ENCODE measurements around the gene SLC5A6.

SLC5A6 gene

DNA sequence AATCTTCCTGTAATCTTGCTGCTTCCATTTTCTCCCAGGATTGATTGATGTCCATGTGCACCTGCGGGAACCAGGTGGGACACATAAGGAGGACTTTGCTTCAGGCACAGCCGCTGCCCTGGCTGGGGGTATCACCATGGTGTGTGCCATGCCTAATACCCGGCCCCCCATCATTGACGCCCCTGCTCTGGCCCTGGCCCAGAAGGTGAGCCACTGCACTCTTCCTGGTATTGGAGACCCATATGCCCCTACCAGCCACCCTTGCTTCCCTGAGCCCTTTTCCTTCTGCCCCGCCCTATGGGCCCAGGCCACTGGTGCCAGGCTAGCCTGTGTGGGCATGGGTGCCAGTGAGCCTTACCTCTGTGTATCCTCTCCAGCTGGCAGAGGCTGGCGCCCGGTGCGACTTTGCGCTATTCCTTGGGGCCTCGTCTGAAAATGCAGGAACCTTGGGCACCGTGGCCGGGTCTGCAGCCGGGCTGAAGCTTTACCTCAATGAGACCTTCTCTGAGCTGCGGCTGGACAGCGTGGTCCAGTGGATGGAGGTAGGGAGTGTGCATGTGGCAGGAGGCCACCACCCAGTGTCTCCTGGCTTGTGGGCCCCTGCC, 25.4 kb upstream of the SLC5A6 start:
- no peak for DNase-seq (ENCODE audit: low read depth in 1 of 2, low spot score in 1 of 2)

DNA sequence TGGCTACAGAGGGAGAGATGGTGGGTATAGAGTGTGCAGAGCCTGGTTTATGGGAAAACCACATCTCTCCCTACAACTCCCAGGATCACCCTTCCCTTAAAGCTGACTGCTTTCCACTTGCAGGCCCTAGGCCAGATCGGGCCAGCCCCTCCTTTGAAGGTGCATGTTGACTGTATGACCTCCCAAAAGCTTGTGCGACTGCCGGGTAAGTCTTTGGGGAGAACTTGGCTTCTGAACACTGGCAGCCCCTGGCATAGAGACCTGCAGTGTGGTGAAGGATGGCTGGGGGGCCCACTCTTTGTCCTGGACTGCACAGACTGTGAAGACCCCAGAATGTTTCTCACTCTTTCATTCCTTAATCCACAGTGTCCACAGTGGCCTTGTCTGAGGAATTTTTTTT, 24.6 kb upstream of the SLC5A6 start:
- DNase-seq (ENCODE audit: low read depth in 1 of 2, low spot score in 1 of 2): no peak

DNA sequence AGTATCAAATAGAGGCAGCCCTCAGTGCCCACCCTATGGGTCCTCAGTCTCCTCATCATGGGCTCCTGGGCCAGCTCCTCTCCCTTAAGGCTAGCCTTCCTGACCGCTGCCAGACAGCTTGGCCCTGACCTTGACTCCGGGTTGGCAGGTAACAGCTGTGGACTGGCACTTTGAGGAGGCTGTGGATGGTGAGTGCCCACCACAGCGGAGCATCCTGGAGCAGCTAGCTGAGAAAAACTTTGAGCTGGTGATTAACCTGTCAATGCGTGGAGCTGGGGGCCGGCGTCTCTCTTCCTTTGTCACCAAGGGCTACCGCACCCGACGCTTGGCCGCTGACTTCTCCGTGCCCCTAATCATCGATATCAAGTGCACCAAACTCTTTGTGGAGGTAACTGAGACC, 24.1 kb upstream of the SLC5A6 start:
- no peak for DNase-seq (ENCODE audit: low read depth in 1 of 2, low spot score in 1 of 2)

DNA sequence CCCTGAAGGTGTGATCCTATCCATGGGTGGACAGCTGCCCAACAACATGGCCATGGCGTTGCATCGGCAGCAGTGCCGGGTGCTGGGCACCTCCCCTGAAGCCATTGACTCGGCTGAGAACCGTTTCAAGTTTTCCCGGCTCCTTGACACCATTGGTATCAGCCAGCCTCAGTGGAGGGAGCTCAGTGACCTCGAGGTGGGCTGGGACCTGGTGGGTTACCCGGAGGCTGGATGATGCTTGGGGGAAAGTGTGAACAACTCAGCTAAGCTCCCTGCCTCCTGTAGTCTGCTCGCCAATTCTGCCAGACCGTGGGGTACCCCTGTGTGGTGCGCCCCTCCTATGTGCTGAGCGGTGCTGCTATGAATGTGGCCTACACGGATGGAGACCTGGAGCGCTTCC, 21.3 kb upstream of the SLC5A6 start:
- DNase-seq (ENCODE audit: low read depth in 1 of 2, low spot score in 1 of 2): no peak

DNA sequence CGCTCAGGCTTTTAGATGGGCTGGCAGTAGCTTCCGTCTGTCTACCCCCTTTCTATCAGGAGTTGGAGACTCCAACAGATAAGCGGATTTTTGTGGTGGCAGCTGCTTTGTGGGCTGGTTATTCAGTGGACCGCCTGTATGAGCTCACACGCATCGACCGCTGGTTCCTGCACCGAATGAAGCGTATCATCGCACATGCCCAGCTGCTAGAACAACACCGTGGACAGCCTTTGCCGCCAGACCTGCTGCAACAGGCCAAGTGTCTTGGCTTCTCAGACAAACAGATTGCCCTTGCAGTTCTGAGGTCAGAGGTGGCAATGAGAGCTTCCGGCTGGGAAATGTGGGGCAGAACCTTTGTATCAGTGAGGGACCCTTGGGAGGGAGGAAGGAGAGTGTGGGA, 19.9 kb upstream of the SLC5A6 start:
- DNase-seq (ENCODE audit: low read depth in 1 of 2, low spot score in 1 of 2): no peak

DNA sequence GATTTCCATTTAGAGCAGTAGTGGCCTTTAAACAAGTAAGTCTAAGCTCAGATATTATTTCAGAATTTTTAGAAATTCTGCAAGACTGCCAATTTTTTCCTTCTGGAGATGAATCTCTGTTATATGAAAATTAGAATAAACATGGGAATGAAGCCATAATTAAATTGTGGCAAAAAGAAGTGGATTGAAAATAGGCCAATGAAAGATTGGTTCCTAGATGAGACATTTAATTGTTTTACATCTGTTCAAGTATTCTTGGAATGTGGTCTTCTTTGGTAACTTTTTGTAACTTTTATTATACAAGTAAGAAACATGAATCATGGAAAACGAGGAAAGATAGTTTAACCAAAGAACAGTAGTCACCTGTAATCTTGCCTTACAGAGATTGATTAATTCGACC, 15.4 kb upstream of the SLC5A6 start:
- no peak for DNase-seq (ENCODE audit: low read depth in 1 of 2, low spot score in 1 of 2)

DNA sequence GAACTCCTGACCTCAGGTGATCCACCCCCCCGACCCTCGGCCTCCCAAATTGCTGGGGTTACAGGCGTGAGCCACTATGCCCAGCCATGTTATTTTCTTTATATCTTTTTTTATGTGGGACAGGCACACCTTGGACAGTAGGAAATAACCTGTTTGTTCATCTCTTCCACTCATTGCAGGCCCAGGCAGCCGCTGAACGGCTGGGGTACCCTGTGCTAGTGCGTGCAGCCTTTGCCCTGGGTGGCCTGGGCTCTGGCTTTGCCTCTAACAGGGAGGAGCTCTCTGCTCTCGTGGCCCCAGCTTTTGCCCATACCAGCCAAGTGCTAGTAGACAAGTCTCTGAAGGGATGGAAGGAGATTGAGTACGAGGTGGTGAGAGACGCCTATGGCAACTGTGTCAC, 13.5 kb upstream of the SLC5A6 start:
- DNase-seq (ENCODE audit: low read depth in 1 of 2, low spot score in 1 of 2): no peak

DNA sequence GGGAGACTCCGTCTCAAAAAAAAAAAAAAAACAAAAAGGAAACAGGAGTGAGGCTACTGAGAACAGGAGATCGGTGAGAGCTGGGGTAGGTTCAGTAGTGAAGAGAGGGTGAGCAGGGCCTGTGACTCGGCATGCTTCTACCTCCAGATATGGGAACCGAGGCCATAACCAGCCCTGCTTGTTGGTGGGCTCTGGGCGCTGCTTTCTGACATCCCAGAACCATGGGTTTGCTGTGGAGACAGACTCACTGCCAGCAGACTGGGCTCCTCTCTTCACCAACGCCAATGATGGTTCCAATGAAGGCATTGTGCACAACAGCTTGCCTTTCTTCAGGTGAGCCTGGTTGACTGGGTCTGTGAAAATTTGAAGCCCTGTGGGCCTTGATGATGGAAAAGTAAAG, 11.3 kb upstream of the SLC5A6 start:
- DNase-seq (ENCODE audit: low read depth in 1 of 2, low spot score in 1 of 2): no peak

DNA sequence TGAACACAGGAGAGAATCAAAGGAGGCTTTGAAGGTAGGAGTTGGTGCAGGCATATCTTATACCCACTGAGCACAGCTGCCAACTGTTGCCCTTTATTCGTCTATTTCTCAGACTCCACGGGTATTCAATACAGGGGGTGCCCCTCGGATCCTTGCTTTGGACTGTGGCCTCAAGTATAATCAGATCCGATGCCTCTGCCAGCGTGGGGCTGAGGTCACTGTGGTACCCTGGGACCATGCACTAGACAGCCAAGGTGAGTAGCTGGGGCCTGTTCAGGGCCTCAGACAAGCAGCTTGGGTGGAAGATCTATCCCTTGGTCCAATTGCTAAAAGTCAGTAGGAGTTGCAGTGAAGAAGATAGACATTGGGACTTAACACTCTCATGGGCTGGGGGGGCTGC, 10.3 kb upstream of the SLC5A6 start:
- no peak for DNase-seq (ENCODE audit: low read depth in 1 of 2, low spot score in 1 of 2)

DNA sequence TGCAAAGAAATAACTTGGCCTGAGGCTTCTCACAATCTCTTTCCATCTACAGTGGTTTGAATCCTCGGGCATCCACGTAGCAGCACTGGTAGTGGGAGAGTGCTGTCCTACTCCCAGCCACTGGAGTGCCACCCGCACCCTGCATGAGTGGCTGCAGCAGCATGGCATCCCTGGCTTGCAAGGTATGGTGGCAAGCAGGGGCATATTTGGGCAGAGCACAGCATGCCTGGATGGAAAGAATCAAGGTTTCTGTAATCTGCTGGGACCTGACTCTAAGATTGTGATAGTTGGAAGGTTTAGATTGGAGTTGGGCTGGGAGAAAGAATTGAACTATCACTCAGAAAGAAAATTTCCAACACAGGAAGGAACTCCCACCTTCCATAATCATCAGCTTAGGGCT, 9.1 kb upstream of the SLC5A6 start:
- DNase-seq (ENCODE audit: low read depth in 1 of 2, low spot score in 1 of 2): no peak

DNA sequence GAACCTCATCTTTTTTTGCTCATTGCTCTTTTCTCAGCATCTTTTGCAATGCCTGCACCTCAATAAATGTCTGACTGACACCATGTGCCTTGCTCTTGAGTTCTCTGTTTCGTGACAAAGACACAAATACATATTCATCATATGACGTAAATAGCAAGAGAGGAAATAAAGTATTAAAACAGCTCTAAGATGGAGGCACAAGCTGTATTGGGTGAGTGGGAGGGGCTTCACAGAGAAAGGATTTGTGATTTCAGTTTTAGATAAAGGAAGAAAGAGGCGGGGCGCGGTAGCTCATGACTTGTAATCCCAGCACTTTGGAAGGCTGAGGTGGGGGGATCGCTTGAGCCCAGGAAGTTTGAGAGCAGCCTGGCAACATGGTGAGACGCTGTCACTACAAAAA, 8.0 kb upstream of the SLC5A6 start:
- DNase-seq (ENCODE audit: low read depth in 1 of 2, low spot score in 1 of 2): no peak

DNA sequence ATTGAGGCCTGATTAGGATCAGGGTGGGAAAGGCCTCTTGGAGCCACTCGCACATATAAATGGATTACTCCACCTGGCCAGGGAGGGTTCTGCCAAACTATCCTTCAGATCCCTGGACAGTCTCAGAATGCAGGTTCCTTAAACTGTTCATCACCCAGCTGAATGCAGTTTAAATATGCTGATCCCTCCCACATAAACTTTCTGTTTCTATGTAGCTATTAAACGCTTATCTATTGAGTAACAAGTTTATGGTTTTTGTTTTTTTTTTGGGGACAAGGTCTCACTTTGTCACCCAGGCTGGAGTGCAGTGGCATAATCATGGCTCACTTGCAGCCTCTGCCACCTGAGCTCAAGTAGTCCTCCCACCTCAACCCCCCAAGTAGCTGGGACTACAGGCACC, 7.0 kb upstream of the SLC5A6 start:
- DNase-seq (ENCODE audit: low read depth in 1 of 2, low spot score in 1 of 2): no peak

DNA sequence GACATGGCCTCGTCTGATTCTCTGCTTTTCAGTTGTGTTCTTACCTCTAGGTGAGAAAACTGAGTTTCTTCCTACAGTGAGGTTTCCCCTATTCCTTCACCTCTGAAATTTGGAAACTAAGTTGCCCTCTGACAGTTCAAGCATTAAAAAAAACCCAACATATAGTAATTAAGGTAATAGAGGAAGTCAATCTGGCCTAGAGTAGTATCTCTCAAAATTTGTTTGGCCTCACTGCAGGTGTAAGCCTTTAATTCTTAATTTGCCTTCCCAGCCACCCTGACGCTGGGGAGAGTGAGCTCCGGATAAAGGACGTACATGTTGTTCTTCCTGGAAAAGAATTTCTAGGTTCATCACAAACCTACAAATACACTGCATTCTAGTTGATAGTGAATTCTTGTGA, 6.5 kb upstream of the SLC5A6 start:
- DNase-seq (ENCODE audit: low read depth in 1 of 2, low spot score in 1 of 2): no peak

DNA sequence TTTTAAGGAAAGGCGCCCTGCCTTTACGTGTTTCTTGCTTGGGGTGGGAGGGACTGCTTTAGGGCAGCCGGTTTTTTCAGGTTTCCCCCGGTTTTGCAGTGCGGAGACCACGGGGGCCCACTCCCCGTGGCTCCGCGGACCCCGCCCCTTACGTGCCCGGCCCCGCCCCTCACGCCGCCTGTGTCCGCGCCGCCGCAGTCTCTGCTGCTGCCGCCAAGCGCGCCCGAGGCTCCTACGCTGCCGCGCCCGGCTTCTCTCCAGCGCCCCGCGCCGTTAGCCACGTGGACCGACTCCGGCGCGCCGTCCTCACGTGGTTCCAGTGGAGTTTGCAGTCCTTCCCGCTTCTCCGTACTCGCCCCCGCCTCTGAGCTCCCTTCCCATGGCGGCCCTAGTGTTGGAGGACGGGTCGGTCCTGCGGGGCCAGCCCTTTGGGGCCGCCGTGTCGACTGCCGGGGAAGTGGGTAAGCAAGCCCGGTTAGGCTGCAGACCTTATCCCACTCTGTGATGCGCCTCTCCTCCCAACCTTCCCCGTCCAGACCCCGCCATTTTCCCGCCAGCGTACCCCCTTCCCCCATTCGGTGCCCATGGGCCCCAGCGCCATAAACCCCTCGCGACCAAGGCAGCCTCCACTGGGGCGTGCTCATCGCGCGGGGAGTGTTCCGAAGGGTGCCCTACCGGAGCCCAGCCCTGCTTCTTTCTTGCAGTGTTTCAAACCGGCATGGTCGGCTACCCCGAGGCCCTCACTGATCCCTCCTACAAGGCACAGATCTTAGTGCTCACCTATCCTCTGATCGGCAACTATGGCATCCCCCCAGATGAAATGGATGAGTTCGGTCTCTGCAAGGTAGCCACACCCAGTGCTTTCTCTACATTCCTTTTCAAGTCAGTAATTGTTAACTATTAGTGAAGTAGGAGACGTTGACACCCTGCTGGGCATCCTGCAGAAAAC, 5.4 kb upstream of the SLC5A6 start, which contains the start of gene CAD:
Gene CAD, plus strand, starts transcription at position 197 of the 949 bp plus-strand sequence. Its CDS starts 183 bp downstream, at position 380.
- peak; percentile 64 to 93 for DNase-seq (ENCODE audit: low read depth in 1 of 2, low spot score in 1 of 2)

DNA sequence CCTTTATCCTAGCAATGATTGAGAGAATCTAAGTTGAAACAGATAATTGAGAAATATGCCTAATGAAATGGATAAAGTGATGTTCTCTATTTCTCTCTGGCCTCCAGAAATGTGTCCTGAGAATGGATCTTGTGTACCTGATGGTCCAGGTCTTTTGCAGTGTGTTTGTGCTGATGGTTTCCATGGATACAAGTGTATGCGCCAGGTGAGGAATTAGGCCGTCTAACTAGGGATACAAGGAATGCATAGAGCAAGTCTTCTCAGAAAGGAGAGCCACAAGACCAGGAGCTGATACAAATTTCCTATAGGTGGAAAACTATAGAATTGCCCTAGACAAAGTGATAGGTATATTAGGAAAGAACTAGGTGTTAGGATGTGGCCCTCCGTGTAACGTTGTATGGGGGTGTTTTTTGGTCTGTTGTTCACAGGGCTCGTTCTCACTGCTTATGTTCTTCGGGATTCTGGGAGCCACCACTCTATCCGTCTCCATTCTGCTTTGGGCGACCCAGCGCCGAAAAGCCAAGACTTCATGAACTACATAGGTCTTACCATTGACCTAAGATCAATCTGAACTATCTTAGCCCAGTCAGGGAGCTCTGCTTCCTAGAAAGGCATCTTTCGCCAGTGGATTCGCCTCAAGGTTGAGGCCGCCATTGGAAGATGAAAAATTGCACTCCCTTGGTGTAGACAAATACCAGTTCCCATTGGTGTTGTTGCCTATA, 4.5 kb upstream of the SLC5A6 start:
- no peak for DNase-seq (ENCODE audit: low read depth in 1 of 2, low spot score in 1 of 2)

DNA sequence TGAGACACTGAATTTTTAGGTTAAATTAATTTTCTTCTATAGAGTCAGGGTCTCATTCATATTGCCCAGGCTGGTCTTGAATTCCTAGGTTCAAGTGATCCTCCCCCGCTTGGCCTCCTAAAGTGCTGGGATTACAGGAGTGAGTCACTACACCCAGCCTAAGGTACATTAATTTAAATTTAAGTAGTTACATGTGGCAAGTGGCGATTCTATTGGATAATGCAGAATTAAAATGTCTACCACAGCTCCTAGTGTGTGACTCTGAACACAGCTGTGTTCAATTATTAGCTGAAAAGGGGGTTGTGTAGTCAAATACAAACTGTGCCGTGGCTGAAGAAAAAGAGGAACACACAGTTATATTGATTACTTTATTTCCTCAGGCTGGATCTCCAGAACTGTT, 2.9 kb upstream of the SLC5A6 start:
- DNase-seq (ENCODE audit: low read depth in 1 of 2, low spot score in 1 of 2): no peak

DNA sequence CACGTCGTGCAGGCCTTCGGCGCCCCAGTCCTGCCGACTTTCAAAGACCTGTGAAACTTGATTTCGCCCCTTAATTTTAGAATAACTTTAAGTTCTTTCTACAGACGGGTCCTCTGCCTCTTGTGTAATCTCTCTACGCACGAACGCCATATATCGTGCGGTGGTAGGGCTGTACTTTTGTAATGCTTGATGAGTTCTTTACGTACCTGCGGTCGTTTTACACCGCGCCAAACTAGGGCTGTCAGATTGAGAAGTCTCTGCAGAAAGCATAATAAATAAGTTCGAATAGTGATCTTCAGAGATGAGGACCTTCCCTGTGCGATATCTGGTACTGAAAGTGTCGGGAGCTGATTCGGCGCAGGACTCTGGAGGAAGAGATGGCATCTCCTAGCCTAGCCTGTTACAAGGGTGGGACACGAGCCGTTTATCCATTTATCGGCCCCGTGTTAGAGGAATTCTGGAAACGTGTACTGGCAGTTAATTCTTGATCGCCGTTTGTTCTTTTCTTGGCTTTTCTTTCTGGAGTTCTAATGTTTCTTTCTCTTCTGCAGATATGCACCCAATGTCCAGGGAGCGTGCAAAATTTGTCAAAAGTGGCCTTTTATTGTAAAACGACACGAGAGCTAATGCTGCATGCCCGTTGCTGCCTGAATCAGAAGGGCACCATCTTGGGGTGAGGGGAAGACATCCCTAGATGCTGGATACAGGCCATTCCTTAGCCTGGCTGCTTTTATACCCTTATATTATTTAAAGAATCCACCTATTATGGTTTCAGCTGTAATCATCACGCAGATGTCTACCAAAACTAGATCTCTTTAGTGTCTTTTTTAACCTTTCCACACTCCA, 781 bp upstream of the SLC5A6 start:
- DNase-seq (ENCODE audit: low read depth in 1 of 2, low spot score in 1 of 2): no peak

DNA sequence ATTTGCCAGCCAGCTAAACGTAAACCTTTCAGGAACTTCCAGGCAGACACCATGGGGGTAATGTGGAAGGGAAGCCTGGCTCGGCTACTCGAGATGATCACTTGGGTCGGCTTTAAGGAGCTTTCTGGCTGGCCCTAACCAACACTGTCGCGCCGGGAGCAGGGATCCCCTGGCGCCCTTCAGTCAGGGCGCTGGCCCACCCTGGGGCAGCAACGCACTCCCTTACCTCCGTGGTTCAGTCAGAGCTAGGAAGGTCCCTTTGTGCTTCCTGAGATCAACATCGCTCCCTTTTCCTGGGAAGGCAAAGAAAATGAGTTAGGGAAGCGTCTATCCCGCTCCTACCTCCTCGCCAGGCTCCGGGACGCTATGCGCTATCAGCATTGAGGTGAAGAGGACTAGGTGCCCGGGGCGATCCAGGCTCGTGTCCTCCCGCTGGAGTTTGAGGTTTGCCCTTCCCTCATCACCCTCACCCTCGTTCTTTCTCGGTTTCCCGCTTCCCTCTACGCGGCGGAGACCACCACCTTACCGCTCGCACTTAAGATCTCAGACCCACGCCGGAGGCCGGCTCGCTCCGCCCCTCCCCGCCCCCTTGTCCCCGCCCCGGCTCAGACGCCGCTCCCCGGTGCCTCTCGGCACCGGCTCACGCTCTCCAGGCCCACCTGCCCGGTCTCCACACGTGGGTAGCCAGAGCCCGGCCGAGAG, 676 bp downstream of the SLC5A6 start:
- DNase-seq (ENCODE audit: low read depth in 1 of 2, low spot score in 1 of 2): no peak

DNA sequence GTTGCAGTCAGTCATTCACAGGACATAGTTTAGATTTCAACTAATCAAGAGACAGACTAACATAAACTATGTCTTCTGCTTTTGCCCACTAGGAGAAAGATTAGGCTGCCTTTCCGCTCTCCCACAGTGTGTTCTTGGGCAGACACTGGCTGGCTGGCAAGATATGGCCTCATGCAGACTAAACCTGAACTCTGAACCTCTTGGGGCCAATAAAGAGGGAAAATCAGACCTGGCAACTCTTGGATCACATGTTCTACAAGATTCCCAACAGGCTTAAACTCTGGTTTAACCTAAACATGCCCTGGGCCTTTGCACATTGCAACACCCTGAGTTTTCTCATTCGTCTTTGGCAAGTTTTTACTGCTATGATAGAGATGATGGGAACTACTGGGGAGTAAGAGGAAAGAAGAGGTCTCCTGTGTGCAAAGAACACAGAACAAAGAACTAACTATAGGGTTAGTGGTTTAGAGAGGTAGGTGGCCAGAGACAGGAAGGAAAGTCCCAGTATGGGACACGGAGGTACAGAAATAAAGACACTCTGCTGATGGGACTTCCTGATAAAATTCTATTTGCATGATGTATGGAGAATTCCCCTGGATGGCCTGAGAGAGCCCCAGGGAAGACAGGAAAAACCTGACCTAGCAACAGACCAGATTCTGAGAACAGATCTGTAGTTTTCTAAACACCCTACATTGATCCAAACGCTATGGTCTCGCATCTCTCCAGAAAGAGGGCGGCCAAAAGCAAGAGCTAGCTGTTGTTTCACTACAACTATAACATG, 2.3 kb downstream of the SLC5A6 start:
- DNase-seq (ENCODE audit: low read depth in 1 of 2, low spot score in 1 of 2): no peak
